Liver (tissue), 9 donors: ENCODE measurements around the gene RBM38. TPM values are rescaled to one million over a fixed set of nuclear protein-coding genes. Genes with fewer than 3 reads are reported as not detected.

Experiments
- DNase-seq: peaks from one replicate; pipeline ENCODE4 v3.0.0-alpha.2; 2017; ENCODE audit warnings: low spot score
- H3K27ac ChIP-seq, 2 donors: one replicate each; pipeline ENCODE4 v1.7.0; 2013; ENCODE audit warnings: inconsistent platforms in 2 of 2, low read length in 2 of 2, control low read depth in 1 of 2, low read depth in 1 of 2, mild to moderate bottlenecking in 1 of 2
- H3K27me3 ChIP-seq, 4 donors: one replicate each; pipeline versions ENCODE4 v1.6.1 to v1.7.0; 2013; ENCODE audit warnings: low read length in 3 of 4, inconsistent platforms in 1 of 4, mild to moderate bottlenecking in 1 of 4, moderate library complexity in 1 of 4; ENCODE audit not compliant: control insufficient read depth in 4 of 4, insufficient read depth in 4 of 4
- H3K36me3 ChIP-seq, 4 donors: one replicate each; pipeline versions ENCODE4 v1.6.1 to v1.7.0; 2013; ENCODE audit warnings: low read length in 3 of 4, mild to moderate bottlenecking in 3 of 4, low read depth in 1 of 4, moderate library complexity in 1 of 4; ENCODE audit not compliant: control insufficient read depth in 4 of 4, insufficient read depth in 3 of 4
- H3K4me1 ChIP-seq, 4 donors: one replicate each; pipeline versions ENCODE4 v1.6.1 to v1.7.0; 2013; ENCODE audit warnings: low read length in 3 of 4, mild to moderate bottlenecking in 3 of 4, moderate library complexity in 1 of 4; ENCODE audit not compliant: control insufficient read depth in 4 of 4, insufficient read depth in 4 of 4
- H3K4me3 ChIP-seq, 3 donors: one replicate each; pipeline versions ENCODE4 v1.6.1 to v1.7.0; 2013; ENCODE audit warnings: low read length in 3 of 3, control low read depth in 1 of 3, low read depth in 1 of 3, mild to moderate bottlenecking in 1 of 3
- H3K9ac ChIP-seq, 2 donors: one replicate each; pipeline ENCODE4 v1.7.0; 2013; ENCODE audit warnings: low read length in 2 of 2, mild to moderate bottlenecking in 2 of 2, moderate library complexity in 2 of 2, control low read depth in 1 of 2, low read depth in 1 of 2
- H3K9me3 ChIP-seq, 4 donors: one replicate each; pipeline versions ENCODE4 v1.6.1 to v1.7.0; 2013; ENCODE audit warnings: low read length in 3 of 4; ENCODE audit not compliant: control insufficient read depth in 4 of 4
- EGR1 ChIP-seq, 2 donors: IDR thresholded peaks; 2 replicates each; pipeline ENCODE4 v1.6.1; 2016 to 2018; ENCODE audit warnings: antibody characterized with exemption in 2 of 2, low read depth in 2 of 2
- GABPA ChIP-seq, 2 donors: IDR thresholded peaks in 1 of 2; conservative IDR thresholded peaks in 1 of 2; 2 replicates each; pipeline ENCODE4 v1.6.1; 2016; ENCODE audit warnings: antibody characterized with exemption in 2 of 2, mild to moderate bottlenecking in 1 of 2, moderate library complexity in 1 of 2
- JUND ChIP-seq, 2 donors: IDR thresholded peaks; 2 replicates each; pipeline ENCODE4 v1.6.1; 2016; ENCODE audit warnings: antibody characterized with exemption in 2 of 2
- NR2F2 ChIP-seq: IDR thresholded peaks from 2 replicates; pipeline ENCODE4 v1.6.1; 2016; ENCODE audit warnings: antibody characterized with exemption
- RAD21 ChIP-seq, 2 donors: IDR thresholded peaks; 2 replicates each; pipeline ENCODE4 v1.6.1; 2016; ENCODE audit warnings: antibody characterized with exemption in 2 of 2, mild to moderate bottlenecking in 2 of 2
- WGBS: extraction: QIAGEN DNeasy Blood & Tissue Kit; methylation state at CpG from one replicate; pipeline ENCODE4 v1.1.7; 2013; 5-methylcytosine and 5-hydroxymethylcytosine counted together
- polyA plus RNA-seq, 2 donors: library from polyadenylated mRNA; stranded (reverse) in 1 of 2; unstranded in 1 of 2; fragments of 200-250 nt in 1 of 2; fragments of >200 nt in 1 of 2; fragmentation: Nextera tagmentation in 1 of 2; extraction: Ambion mirVana in 1 of 2; gene quantifications; one replicate each; pipeline versions ENCODE4 v1.2.1 to v1.2.3, GENCODE V29; 2013 to 2015
- total RNA-seq, 2 donors: library from RNA; depleted of rRNA; stranded (reverse); fragments of >200 nt; gene quantifications; one replicate each; pipeline ENCODE4 v1.2.3, GENCODE V29; 2014
- TF ChIP-seq, protein P1 (sequence below): IDR thresholded peaks from 2 replicates; pipeline ENCODE4 v1.6.1; 2016; ENCODE audit warnings: antibody characterized with exemption
- TF ChIP-seq, protein P2 (sequence below): IDR thresholded peaks from 2 replicates; pipeline ENCODE4 v1.6.1; 2016; ENCODE audit warnings: antibody characterized with exemption
- TF ChIP-seq, protein P3 (sequence below): fragments of 150-350 bp; IDR thresholded peaks from 2 replicates; pipeline ENCODE4 v1.5.1; 2017; ENCODE audit warnings: improper control_type of control experiment, low read depth, low read length; ENCODE audit not compliant: missing input control
- TF ChIP-seq, protein P4 (sequence below): IDR thresholded peaks from 2 replicates; pipeline ENCODE4 v1.6.1; 2016; ENCODE audit warnings: antibody characterized with exemption
- donor health status: healthy.
- donor health status: healthy.
- donor health status: healthy.
- donor health status: healthy.
- donor health status: healthy.

The RBM38 gene
- total and polyA plus RNA-seq, 4 donors, result 1.4 to 258 (median 6.0) TPM

DNA sequence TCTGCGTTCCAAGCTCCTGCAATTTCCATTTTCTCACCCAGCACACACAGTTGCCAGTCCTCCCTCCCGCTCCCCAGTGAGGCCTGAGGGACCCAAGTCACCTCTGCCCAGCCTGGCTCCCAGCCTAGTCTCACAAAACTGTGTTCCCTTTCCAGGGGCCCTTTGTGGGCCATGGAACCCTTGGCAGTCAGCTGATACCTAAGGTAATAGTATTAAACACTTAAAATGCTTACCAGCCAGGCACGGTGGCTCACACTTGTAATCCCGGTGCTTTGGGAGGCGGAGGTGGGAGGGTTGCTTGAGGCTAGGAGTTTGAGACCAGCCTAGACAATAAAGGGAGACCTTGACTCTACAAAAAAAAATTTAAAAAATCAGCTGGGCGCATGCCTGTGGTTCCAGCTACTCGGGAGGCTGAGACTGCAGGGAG is 3.2 kb upstream of the RBM38 start:
- H3K27ac ChIP-seq, result no peak overlapping the region
- TF ChIP-seq RAD21 (IDR thresholded peaks at IDR 0.05) (no peak), GABPA (IDR thresholded peaks at IDR 0.05 in 1 of 2, conservative IDR thresholded peaks at IDR 0.05 in 1 of 2) (no peak)
- TF ChIP-seq, protein P1, sequence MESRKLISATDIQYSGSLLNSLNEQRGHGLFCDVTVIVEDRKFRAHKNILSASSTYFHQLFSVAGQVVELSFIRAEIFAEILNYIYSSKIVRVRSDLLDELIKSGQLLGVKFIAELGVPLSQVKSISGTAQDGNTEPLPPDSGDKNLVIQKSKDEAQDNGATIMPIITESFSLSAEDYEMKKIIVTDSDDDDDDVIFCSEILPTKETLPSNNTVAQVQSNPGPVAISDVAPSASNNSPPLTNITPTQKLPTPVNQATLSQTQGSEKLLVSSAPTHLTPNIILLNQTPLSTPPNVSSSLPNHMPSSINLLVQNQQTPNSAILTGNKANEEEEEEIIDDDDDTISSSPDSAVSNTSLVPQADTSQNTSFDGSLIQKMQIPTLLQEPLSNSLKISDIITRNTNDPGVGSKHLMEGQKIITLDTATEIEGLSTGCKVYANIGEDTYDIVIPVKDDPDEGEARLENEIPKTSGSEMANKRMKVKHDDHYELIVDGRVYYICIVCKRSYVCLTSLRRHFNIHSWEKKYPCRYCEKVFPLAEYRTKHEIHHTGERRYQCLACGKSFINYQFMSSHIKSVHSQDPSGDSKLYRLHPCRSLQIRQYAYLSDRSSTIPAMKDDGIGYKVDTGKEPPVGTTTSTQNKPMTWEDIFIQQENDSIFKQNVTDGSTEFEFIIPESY, result no peak
- TF ChIP-seq, protein P2, sequence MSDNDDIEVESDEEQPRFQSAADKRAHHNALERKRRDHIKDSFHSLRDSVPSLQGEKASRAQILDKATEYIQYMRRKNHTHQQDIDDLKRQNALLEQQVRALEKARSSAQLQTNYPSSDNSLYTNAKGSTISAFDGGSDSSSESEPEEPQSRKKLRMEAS, result no peak
- no peak overlapping the region for H3K4me3 ChIP-seq
- no peaks in the 10 kb centered on the region for H3K27me3 ChIP-seq
- H3K36me3 ChIP-seq, result no peaks in the 10 kb centered on the region
- no peaks in the 10 kb centered on the region for H3K9me3 ChIP-seq
- no peak for DNase-seq
- WGBS, result 79% methylated on average over 7 of the region's 7 CpGs
- H3K9ac ChIP-seq, result no peak overlapping the region
- H3K4me1 ChIP-seq, result peaks cover 5 to 23% (median 16%) of the 10 kb centered on the region in 4 donors

DNA sequence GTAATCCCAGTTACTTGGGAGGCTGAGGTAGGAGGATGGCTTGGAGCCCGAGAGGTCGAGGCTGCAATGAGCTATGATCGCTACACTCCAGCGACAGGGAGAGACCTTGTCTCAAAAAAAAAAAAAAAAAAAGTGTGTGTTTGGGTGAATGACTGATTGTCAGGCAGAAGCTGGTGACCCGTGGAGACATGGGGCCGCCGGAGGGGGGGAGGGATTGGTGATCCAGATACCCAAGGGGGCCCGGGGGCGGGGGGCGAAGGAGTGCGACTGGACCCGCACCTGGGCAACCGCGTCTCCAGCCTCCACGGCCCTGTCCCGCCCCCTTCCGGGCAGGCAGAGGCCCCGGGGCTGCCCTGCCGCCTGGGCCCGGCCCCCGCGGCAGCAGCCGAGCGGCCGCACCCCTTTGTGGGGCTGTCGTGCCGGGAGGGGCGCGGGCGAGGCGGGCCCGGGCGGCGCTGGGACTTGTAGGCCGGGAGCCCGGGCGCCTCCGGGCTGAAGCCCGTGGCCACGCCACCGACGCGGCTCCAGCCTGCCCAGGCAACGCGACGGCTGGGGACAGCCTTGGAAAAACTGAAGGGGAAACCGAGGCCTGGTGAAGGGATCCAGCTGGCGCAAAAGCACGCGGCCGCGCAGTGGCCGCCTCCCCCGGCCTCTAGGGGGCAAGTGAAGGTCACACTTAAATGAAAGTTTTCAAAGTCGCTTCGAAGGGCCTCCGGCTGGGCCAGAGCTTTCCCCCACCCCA is 2.1 kb upstream of the RBM38 start:
- no peaks in the 10 kb centered on the region for H3K27me3 ChIP-seq
- TF ChIP-seq RAD21 (IDR thresholded peaks at IDR 0.05), result peak in 1 of 2 donors; percentile 19
- TF ChIP-seq, protein P3, sequence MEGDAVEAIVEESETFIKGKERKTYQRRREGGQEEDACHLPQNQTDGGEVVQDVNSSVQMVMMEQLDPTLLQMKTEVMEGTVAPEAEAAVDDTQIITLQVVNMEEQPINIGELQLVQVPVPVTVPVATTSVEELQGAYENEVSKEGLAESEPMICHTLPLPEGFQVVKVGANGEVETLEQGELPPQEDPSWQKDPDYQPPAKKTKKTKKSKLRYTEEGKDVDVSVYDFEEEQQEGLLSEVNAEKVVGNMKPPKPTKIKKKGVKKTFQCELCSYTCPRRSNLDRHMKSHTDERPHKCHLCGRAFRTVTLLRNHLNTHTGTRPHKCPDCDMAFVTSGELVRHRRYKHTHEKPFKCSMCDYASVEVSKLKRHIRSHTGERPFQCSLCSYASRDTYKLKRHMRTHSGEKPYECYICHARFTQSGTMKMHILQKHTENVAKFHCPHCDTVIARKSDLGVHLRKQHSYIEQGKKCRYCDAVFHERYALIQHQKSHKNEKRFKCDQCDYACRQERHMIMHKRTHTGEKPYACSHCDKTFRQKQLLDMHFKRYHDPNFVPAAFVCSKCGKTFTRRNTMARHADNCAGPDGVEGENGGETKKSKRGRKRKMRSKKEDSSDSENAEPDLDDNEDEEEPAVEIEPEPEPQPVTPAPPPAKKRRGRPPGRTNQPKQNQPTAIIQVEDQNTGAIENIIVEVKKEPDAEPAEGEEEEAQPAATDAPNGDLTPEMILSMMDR, result peak; percentile 11
- TF ChIP-seq EGR1 (IDR thresholded peaks at IDR 0.05; ENCODE audit: low read depth in 2 of 2), result no peak
- TF ChIP-seq NR2F2, result peak; percentile 13
- H3K9me3 ChIP-seq, result no peaks in the 10 kb centered on the region
- WGBS, result 6% methylated on average over 57 of the region's 57 CpGs
- peak overlapping the region in 1 of 2 donors; percentile 48 for H3K27ac ChIP-seq
- H3K4me1 ChIP-seq, result peaks cover 5 to 23% (median 16%) of the 10 kb centered on the region in 4 donors
- H3K9ac ChIP-seq, result no peak overlapping the region
- H3K36me3 ChIP-seq, result peaks cover 0 to 5% (median 1%) of the 10 kb centered on the region in 4 donors
- peak; percentile 83 for DNase-seq
- H3K4me3 ChIP-seq, result peak overlapping the region in 1 of 3 donors; percentile 44

DNA sequence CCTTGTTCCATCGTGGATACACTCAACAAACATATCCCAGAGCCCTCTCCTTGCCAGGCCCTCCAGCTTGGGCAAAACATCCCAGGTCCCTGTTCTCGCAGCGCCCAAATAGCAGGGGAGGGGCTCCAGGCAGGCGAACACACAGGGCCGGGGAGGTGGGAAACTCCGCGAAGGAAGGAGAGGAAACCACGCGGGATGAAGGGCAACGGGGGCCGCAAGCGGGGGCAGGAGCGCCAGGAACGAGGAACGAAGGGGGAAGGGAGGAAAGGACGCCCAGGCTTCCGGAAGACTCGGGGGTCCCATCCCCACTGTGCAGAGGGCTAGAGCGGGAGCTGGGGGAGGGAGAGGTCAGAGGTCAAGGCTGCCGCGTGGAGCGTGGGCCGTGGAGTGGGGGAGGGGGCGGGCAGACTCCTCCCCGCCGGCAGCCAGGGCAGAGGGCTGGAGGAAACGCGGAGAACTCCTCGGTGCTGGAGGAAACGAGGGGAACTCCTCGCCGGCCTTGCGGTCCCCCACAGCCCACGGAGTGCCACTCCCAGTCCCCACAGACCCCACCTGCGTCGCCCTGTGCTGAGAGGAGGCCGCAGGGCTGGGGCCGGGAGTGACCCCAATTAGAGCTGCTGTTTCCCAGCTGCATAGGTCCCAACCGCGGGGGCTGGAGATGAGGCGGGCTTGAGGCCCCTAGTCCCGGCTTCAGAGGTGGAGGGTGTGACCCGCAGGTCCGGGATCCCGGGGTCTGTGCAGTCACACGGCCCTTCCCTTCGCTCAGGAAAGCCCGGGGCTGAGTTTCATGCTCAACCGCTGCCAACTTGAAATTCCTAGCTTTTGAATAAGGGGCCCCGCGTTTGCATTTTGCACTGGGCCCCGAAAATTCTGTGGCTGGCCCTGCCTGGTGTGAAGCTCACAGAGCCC is 1.2 kb upstream of the RBM38 start:
- Histone ChIP-seq H3K9me3 (no peaks in the 10 kb centered on the region), H3K27me3 (no peaks in the 10 kb centered on the region), H3K36me3 (peaks cover 0 to 6% (median 4%) of the 10 kb centered on the region in 4 donors), H3K4me1 (peaks cover 5 to 22% (median 15%) of the 10 kb centered on the region in 4 donors), H3K27ac (peak overlapping the region in 1 of 2 donors; percentile 48), H3K4me3 (peak overlapping the region in 1 of 3 donors; percentile 44), H3K9ac (no peak overlapping the region)
- DNase-seq, result peak; percentile 64
- WGBS, result 50% methylated on average over 52 of the region's 52 CpGs
- TF ChIP-seq, protein P4, sequence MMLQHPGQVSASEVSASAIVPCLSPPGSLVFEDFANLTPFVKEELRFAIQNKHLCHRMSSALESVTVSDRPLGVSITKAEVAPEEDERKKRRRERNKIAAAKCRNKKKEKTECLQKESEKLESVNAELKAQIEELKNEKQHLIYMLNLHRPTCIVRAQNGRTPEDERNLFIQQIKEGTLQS, result no peak
- no peak for TF ChIP-seq JUND (IDR thresholded peaks at IDR 0.05)
- TF ChIP-seq NR2F2, result peak; percentile 11
